Activated T-cell treated with anti-CD3 and anti-CD28 coated beads, Interleukin-2, amount 50 U/mL, for 1 hour (primary cell): ENCODE results near the gene LCTL.
"Not testable (repeated sequence)": the region's sequence is repeated elsewhere in the genome, so short reads cannot be mapped to it uniquely, and the experiment has no call there.

Experiments
- DNase-seq: peaks from one replicate; pipeline ENCODE4 v3.0.0-alpha.2; 2020

Gene LCTL

DNA sequence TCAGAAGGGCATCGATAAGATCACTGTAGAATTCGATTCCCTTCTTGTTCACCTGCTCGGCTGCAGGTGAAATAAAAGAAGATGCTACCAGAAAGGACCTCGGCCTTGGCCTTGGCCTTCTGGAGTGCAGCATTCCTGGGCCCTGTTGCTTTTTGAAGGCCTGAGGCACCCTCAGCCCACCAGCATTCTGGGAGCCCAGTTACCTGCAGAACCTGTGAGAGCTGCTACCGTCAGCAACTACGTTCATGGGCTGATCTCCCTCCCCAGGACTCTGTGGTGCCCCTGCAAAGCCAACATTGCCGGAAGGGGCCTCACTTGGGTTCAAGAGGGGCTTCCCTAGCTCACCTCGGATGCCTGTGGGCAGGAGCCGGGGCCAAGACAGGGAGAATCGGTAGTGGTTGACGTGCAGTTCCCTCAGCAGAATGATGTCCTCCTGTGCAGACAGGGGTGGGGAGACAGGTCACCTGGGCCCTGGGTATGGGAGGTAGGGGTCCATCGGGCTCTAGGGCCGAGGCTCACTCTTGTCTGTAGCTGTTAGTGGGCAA, 2.2 kb downstream of the LCTL start:
- DNase-seq = no peak

DNA sequence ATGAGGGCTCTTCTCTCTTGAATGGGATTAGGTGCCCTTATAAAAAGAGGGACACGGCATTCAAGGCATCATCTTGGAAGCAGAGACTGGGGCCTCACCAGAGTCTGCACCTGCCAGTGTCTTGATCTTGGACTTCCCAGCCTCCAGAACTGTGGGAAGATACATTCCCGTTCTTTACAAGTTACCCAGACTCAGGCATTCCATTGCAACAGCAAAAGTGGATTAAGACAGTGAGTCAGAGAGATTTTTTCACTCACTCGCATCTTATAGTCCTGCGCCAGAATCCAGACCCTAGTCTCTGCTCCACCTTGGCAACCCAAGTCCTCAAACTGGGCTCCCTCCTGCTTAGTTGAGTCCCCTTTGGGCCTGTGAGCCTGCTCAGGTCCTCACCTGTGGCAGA, 2.7 kb downstream of the LCTL start:
- no peak for DNase-seq

DNA sequence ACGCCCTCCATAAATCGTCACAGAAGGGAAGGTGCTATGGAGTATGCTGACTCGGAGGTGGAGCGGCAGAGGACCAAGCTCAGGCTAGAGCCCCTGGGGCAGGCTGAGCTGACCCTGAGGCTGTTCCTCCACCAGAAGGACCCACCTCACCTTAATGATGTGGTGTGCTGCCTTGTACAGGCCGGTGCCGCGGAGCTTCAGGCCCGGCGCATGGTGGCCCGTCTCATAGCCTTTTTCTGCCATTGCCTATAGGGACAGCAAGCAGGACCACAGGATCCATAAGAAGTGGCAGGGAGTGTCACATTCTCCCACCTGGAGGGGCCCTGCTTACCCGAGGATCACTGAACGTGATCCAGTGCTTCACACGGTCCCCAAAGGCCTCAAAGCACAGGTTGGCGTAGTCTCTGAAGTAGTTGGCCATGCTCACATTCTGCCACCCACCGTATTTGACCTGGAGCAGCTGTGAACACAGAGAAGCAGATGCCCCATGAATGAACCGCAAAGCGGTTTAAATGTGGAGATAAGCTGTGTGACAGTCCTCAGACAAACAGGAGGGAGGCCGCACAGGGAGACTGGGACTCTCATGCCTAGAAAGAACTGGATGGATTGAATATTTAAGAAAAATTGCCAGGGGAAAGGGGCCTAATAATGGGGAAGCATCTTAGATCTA, 4.8 kb downstream of the LCTL start:
- DNase-seq = no peak

DNA sequence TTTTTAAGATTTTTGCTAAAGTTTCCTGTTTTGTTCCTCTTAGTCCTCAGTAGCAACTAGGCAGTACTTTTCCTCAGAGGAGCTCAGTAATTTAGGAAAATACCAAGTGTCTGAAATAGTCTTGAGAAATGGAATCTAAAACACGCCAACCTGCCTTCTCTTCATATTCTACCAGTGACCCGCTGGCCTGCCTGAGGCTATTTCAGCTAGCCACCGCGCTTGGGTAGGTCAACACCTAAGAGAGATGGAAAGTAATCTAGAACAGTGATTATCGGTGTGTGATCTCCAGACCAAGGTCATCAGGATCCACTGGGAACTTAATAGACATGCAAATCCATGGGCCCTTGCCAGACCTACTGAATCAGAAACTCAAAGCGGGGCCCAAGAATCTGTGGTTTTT, 7.5 kb downstream of the LCTL start:
- DNase-seq = no peak

DNA sequence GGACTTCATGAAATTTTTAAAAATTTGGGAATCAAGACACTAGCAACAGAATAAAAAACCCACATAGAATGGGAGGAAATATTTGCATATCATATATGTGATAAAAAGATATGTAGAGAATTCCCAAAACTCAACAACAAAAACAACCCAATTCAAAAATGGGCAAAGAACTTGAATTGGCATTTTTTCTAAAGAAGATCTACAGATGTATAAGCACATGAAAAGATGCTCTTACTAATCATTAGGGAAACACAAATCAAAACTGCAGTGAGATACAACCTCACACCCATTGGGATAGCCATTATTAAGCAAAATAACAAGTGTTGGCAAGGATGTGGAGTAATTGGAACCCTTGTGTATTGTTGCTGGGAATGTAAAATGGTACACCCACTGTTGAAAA, 10.1 kb downstream of the LCTL start:
- DNase-seq = no peak

DNA sequence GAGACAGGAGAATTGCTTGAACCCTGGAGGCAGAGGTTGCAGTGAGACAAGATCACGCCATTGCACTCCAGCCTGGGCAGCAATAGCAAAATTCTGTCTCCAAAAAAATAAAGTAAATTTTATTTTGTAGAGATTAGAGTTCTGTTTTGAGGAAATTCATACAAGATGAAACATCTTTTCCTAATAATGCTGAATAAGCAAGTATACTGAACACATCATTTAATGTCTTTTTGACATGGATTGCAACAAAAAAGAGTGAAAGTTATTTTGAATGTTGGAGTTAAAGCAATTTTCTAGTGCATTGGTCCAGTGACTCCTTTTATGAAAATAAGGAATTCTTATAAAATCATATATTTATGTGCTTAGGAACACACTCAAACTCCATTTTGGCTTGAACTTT, 20.5 kb downstream of the LCTL start:
- DNase-seq = no peak

DNA sequence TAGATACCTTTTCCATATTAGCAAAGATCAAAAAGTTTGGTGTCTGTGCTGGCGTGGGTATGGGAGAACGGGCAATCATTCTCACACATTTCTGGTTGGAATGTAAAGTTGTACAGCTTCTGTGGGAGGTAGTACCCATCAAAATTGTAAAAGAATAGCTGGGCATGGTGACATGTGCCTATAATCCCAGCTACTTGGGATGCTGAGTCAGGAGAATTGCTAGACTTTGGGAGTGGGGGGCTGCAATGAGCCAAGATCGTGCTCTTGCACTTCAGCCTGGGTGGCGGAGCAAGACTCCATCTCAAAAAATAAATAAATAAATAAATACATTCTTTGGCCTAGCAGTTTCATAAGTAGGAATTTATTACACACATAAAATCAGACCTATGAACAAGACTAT, 22.9 kb downstream of the LCTL start:
- no peak for DNase-seq

DNA sequence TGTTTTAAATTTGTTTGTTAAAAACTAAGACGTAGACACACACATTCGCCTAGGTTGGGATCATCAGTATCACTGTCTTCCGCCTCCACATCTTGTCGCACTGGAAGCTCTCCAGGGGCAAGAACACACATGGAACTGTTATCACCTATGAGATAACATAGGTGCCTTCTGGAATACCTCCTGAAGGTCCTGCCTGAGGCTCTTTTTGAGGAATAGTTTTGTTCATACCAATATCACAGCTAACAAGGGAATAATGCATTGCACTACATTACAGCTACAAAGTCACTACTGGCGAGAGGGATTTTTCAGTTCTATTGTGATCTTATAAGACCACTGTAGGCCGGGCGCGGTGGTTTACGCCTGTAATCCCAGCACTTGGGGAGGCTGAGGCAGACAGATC, 30.7 kb downstream of the LCTL start:
- DNase-seq = no peak

DNA sequence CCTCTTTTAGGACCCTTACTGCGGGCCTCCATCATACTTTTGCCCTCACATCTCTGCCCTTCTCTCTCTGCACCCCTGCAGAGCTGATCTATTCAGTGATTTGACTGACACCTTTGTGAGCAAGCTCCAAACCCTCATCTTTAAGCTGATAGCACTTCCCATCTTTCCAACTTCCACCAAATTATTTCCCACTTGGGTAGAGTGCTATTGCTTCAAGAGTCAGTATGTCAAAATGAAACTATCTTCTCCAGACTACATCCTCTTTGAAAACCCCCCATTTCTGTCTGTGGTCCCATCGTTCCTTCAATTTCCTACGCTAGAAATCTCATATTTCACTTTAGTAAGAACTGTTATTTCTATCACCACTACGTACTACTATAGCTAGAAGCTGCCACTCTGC, 41.0 kb downstream of the LCTL start:
- no peak for DNase-seq

DNA sequence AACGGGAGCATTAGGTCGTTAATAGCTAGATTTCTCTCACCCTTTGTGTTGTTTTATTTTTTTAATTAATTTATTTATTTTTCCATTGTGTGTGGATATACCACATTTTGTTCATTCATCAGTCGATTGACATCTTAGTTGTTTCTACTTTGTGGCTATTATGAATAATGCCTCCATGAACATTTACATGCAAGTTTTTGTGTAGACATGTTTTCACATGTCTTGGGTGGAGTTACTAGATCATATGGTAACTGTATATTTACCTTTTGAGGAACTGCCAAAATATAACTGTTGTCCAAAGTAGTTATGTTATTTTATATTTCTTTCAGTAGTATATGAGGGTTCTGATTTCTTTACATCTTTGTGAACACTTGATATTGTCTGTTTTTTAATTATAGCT, 41.9 kb downstream of the LCTL start:
- DNase-seq = no peak

DNA sequence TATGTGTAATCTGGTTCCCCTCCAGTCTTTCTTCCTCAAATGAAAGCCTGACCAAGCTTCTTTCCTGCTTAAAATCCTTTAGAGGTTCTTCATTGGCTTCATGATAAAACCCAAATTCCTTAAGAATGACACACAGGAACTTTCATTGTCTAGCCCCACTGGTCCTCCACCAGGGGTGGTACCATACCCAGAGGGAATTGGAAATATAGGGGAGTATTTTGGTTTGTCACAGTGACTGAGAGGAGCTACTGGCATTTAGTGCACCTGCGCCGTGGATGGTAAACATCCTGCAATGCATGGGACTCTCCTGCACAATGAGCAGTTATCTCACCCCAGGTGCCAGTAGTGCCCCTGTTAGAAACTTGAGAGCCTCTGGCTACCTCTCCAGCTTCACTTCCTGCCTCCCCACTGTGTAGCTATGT, 49.9 kb downstream of the LCTL start:
- DNase-seq = no peak

DNA sequence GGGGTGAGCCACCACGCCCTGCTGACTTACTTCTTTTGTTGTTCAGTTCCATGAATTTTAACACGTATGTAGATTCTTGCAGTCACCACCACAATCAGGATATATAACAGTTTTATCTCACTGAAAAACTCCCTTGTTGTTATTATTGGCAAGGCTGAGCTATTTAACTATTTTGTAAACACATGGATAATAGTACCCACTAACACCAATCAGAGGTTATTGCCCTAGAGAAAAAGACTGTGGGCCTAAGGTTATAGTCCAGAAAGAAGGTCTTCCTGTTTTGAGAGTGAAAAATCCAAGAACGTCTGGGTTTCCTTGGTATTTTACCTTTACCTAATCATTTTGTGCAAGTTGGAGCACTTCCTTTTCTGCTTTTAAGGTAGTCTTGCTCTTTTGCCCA, 51.2 kb downstream of the LCTL start:
- no peak for DNase-seq

DNA sequence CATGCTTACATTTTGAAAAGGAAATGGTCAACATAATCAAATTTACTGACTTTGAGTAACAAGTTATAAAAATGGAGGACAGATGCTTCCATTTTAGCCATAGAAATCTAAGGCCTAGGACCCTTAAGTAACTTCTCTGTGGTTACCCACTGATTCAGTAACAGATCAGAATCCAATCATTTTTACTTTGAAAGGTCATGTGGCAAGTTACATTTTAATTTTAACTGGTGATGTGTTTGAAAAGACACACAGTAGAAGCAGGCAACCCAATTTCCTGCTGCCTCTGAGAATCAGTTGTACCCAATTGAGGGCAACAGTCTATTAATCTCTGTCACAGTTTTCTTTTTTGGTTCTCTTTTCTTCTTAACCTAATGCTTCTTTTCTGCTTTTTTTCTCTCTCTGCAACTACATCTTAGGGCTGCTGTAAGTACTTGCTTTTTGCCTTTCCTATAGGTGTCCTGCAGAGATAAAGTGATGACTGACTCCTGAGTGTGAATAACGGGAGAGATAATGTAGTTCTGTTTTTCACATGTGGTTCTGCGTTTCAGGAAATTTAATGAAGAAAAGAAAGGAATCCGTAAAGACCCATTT, 57.4 kb downstream of the LCTL start:
- no peak for DNase-seq

DNA sequence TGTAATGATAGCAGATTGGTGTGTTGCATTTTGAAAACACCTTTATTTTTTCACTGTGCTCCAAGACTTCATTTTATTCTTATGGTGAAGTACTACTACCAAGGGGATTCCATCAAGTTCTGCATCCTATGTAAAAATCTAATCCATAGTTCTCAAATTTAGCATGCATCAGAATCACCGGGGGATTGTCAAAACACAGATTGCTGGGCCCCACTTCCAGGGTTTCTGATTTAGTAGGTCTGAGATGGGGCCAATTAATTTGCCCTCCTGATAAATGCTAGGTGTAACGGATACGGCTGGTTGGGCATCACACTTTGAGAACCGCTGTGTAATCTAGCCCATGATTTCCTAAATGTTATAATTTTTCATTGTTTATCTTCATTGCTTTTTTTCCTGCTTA, 60.0 kb downstream of the LCTL start:
- DNase-seq = no peak

DNA sequence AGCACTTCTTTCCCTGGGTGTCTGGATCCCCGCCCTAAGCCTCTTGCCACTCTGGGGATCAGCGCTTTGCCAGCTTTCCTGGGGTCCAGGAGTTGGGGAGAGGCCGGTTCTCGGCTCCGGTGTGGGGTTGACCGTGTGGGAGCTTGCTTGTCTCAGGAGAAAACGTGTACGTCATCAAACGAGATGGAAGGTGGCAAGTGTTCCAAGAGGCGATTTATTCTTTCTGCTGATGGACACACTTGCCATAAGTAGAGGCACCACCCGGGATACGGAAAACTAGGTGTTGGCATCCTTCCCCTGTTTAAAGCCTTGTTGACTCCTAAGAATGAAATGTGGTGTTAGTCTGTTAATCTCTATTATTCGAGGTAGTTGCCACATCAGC, 60.4 kb downstream of the LCTL start:
- no peak for DNase-seq

DNA sequence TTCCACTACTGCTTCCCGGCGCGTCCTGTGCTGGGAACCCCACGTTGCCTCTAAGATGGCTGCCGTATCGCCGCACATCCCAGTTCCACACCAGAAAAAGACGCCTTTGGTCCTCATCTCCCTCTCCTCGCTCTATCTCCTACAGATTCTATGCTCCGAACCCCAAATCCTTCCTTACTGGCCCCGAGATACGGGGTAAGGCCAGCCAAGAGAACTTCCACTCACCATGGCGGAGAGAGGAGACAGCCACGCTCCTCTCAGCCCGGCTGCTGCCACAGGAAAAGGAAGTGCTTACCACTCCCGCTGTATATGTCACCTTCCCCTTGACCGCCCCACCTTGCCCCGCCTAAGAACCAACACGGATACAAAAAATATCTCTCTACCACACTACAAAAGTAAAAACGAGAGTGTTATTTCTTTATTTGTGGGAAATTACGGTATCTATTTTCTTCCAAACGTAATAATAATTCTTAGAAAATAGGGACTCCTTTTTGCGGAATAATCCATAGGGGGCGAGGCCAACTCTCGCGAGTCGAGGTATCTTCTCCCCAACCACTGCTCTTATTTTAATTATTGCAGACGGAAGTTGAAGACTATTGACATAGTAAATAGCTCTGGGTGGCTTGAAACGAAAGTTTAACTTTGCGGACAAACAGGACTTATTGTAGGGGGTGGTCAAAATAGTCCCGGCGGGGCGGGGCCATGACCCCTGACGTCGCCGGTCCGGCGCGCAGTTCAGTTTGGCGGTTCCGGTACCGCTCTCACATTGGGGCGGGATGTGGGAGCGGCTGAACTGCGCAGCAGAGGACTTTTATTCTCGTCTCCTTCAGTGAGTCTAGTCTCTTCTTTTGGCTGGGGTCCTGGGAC, 61.0 kb downstream of the LCTL start, which contains the start of the genes RPL4 and ZWILCH:
TSS of gene RPL4 (minus strand) at position 293 of the 867 bp plus-strand sequence. CDS start at position 228, 65 bp downstream.
TSS of gene ZWILCH (plus strand) at position 764 of the 867 bp plus-strand sequence. CDS start at position 777, 13 bp downstream.
- DNase-seq = peak; percentile 82

DNA sequence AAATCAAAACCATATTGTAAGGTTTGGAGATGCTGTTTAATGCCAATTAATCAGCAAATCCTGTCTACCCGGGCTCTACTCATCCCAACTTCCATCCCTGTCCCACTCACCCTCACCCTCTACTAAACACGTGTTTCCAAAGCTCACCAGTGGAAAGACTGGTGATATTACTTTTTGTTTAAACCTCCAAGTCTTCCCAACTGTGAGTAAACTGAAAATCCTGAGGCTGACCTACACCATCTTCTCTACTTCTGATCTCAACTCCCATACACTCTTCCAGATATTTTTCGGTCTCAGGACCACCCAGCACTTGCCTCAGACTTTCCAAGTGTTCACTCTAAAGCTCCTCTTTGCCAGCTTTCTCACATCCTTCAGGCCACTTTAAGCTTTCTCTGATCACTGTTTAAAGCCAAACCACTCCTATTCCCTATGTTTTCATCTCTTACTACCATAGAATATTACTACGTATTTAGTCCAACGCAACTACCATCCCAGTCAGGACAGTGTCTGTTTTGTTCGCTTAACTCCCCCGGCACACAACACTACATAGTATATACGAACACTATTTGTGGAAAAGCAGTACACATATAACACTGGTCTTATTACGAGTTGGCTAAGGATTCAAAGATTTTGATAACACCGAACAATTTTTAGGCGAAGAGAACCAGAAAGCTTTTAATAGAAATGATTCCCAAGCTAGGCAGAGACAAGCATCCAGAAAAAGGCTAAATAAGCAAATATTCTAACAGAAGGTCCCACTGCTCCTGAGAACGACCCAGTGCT, 61.8 kb downstream of the LCTL start:
- DNase-seq = no peak

DNA sequence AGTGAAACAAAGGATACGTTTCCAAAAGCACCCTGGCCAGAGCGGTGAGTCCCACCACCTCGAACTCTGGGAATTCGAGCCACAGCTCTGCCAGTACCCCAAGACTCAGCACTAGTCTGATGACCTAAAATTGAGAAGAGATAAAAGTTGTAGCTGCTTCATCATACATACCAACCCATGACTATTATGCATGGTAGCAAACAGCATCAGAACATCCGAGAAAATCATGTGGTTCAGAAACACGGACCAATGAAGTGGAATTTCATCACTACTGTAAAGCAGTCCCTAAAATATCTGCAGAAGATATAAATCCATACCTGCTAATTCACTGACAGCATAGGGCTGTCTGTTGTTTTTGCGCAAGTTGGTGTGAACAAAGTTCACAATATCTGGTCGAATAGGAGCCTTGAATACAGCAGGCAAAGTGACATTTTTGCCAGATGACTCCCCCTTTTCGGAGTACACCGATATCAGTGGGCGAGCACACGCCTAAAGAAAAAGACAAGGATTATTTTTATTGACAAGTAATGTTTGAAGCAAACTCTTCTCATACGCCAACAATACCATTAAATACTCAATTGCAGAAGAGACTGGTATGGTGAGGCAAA, 62.7 kb downstream of the LCTL start:
- not testable (repeated sequence) for DNase-seq

DNA sequence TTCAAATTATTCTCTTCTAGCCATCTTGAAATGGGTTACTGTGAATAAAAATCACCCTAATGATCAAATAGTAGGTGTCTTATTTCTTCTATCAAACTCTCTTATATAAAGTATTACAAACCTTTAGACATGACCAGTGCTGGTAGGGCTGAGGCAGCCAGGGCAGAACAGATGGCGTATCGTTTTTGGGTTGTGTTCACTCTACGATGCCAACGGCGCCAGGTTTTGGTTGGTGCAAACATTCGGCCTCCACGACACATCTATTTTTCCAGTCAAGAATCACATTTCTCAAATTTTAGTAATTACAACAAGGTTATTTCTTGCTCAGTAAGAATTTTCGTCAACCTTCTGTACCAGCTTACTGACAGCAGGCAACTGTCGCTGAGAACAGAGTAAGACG, 63.3 kb downstream of the LCTL start:
- no peak for DNase-seq

DNA sequence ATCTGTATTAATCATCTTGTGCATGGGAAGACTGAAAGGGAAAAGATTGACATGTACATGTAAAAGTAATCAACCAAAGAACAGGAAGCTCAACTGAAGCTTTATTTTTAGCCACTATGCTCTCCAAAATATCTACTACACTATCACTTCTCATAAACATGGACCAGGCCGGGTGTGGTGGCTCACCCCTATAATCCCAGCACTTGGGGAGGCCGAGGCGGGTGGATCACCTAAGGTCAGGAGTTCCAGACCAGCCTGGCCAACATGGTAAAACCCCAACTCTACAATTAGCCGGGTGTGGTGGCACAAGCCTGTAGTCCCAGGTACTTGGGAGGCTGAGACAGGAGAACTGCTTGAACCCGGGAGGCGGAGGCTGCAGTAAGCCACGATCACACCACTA, 65.5 kb downstream of the LCTL start:
- not testable (repeated sequence) for DNase-seq

DNA sequence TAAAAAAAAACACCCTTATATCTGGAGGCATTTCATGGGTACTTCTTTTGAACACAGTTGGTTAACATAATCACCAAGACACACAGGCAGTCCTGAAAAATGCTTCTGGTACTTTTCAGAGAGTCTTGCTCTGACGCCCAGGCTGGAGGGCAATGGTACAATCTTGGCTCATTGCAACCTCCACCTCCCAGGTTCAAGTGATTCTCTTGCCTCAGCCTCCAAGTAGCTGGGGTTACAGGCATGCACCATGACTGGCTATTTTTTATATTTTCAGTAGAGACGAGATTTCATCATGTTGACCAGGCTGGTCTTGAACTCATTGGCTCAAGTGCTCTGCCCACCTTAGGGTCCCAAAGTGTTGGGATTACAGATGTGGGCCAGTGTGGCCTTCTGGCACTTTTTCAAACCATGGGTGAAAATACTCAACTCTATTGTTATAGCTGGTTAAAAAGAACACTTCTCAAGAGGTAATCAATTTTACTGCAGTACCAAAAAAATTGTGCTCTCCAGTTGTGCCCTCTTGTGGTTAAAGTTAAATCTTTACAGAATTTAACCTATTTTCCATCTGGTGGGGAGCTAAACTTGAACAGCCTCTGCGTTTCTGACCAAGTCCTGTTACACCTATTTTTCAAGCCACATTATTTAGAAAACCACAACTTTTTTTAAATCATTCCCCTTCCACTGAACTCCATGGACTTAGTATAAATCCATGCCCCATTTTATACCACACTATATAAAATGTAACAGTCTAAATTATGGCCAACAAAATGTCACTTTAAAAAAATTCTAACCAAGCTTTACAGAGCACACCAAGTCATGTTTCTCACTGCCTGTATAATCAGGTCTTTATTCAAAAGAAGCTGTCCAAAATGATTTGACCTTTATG, 67.1 kb downstream of the LCTL start:
- DNase-seq = no peak
